KOPT-K1 (cell line): ENCODE measurements around the gene SLC22A25.
"Not testable (repeated sequence)": the region's sequence is repeated elsewhere in the genome, so short reads cannot be mapped to it uniquely, and the experiment has no call there.

Experiments used
- H3K27ac ChIP-seq: fragments of 200-600 bp; sonication (generic); 2 replicates; pipeline ENCODE4 v1.5.1; 2016; ENCODE audit warnings: antibody characterized with exemption, mild to moderate bottlenecking, low read depth, low read length; ENCODE audit not compliant: poor library complexity, severe bottlenecking
- H3K36me3 ChIP-seq: fragments of 200-600 bp; sonication (generic); 2 replicates; pipeline ENCODE4 v1.5.1; 2017; ENCODE audit warnings: antibody characterized with exemption, mild to moderate bottlenecking, low read length, moderate library complexity; ENCODE audit not compliant: insufficient read depth
- H3K9me3 ChIP-seq: fragments of 200-600 bp; sonication (generic); 2 replicates; pipeline ENCODE4 v1.5.1; 2017; ENCODE audit warnings: antibody characterized with exemption, low read length, mild to moderate bottlenecking; ENCODE audit not compliant: insufficient read depth, poor library complexity, severe bottlenecking

The SLC22A25 gene

DNA sequence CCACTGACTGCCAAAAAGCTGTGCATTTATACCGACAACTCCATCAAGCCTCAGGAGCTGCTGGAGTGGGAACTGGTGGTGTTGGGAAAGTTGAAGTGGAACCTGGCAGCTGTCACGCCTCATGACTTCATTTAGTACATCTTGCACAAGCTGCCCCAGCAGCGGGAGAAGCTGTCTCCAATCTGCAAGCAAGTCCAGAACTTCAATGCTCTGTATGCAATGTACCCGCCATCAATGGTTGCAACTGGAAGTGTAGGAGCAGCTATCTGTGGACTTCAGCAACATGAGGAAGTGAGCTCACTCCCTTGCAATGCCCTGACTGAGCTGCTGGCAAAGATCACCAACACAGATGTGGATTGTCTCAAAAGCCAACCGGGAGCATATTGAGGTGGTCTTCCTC lies at the start of gene SLC22A25:
Gene SLC22A25, minus strand, starts transcription at position 67 of the 400 bp plus-strand sequence. CDS start 13,947 bp downstream, outside the sequence.
- no peak within 1 kb of the TSS for H3K27ac ChIP-seq
- H3K9me3 ChIP-seq = no peaks in the 10 kb centered on the region
- H3K36me3 ChIP-seq = no peaks in the 10 kb centered on the region

DNA sequence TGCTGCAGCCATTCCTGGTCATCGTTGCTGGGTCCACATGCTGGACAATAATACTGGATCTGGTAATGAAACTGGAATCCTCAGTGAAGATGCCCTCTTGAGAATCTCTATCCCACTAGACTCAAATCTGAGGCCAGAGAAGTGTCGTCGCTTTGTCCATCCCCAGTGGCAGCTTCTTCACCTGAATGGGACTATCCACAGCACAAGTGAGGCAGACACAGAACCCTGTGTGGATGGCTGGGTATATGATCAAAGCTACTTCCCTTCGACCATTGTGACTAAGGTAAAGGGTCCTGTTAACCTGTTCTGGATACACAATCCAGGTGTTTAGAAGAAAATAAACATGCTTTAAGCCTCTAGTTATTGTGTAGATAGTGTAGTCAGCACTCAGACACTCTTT lies 46.9 kb upstream of the SLC22A25 start:
- no peaks in the 10 kb centered on the region for H3K9me3 ChIP-seq
- H3K27ac ChIP-seq = no peak overlapping the region
- H3K36me3 ChIP-seq = no peaks in the 10 kb centered on the region

DNA sequence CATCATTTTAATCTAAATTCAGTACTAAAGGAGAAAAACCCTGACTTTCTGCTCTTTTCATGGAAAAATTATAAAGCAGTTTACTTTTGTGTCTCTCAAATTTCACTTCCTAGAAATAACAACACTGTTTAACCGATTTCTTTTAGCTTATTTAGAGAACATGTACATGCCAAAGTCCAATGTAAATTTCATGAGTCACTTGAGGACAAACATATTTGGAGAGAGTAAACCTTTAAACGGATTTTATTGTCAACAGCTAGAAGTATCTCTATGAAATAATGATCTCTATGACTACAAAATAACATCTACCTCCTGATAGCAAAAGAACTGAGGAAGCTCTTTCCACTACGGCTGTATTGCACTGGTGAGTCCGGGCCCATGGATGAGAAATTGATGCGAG lies 46.3 kb upstream of the SLC22A25 start:
- no peak overlapping the region for H3K27ac ChIP-seq
- no peaks in the 10 kb centered on the region for H3K9me3 ChIP-seq
- H3K36me3 ChIP-seq = no peaks in the 10 kb centered on the region

GRCh38 chr11:63282579-63282978 lies 39.2 kb upstream of the SLC22A25 start:
- Histone ChIP-seq H3K9me3 (no peaks in the 10 kb centered on the region), H3K36me3 (no peaks in the 10 kb centered on the region), H3K27ac (no peak overlapping the region)

GRCh38 chr11:63280920-63281319 lies 37.5 kb upstream of the SLC22A25 start:
- no peak overlapping the region for H3K27ac ChIP-seq
- no peaks in the 10 kb centered on the region for H3K36me3 ChIP-seq
- H3K9me3 ChIP-seq = no peaks in the 10 kb centered on the region

- no peaks in the 10 kb centered on the region for H3K36me3 ChIP-seq
- H3K27ac ChIP-seq = no peak overlapping the region
- no peaks in the 10 kb centered on the region for H3K9me3 ChIP-seq
Measured at GRCh38 chr11:63277345-63277943, 34.0 kb upstream of the SLC22A25 start.

GRCh38 chr11:63274776-63275175 lies 31.4 kb upstream of the SLC22A25 start:
- no peaks in the 10 kb centered on the region for H3K9me3 ChIP-seq
- no peaks in the 10 kb centered on the region for H3K36me3 ChIP-seq
- H3K27ac ChIP-seq = no peak overlapping the region

- Histone ChIP-seq H3K27ac (no peak overlapping the region), H3K9me3 (no peaks in the 10 kb centered on the region), H3K36me3 (no peaks in the 10 kb centered on the region)
Measured at GRCh38 chr11:63273685-63274084, 30.3 kb upstream of the SLC22A25 start.

GRCh38 chr11:63262547-63262946 lies 19.1 kb upstream of the SLC22A25 start:
- H3K27ac ChIP-seq = no peak overlapping the region
- H3K9me3 ChIP-seq = no peaks in the 10 kb centered on the region
- no peaks in the 10 kb centered on the region for H3K36me3 ChIP-seq

DNA sequence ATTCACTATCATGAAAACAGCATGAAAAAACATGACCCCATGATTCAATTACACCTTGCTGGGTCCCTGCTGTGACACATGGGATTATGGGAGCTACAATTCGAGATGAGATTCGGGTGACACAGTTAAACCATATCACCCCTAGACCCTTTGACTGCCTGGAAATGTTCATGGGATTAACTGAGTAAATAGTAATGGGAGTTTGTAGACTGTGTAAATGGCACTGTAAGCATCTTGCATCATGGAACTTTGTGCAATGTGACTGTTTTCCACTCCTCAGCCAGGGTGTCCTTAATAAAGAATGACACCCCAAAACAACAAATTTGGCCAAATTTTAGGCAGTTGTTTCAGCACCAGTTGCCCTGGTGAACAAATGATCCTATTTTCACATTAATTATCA lies 7.9 kb upstream of the SLC22A25 start:
- Histone ChIP-seq H3K9me3 (no peaks in the 10 kb centered on the region), H3K36me3 (no peaks in the 10 kb centered on the region), H3K27ac (no peak overlapping the region)

- no peaks in the 10 kb centered on the region for H3K9me3 ChIP-seq
- H3K36me3 ChIP-seq = no peaks in the 10 kb centered on the region
- no peak overlapping the region for H3K27ac ChIP-seq
Measured at GRCh38 chr11:63250162-63251050, 7.0 kb upstream of the SLC22A25 start.

GRCh38 chr11:63248966-63249365 lies 5.6 kb upstream of the SLC22A25 start:
- Histone ChIP-seq H3K9me3 (no peaks in the 10 kb centered on the region), H3K36me3 (no peaks in the 10 kb centered on the region), H3K27ac (no peak overlapping the region)

GRCh38 chr11:63247237-63248002 lies 4.0 kb upstream of the SLC22A25 start:
- not testable (repeated sequence) for H3K9me3 ChIP-seq, H3K27ac ChIP-seq, H3K36me3 ChIP-seq

GRCh38 chr11:63246045-63246444 lies 2.6 kb upstream of the SLC22A25 start:
- H3K9me3 ChIP-seq = no peaks in the 10 kb centered on the region
- no peak overlapping the region for H3K27ac ChIP-seq
- H3K36me3 ChIP-seq = no peaks in the 10 kb centered on the region

GRCh38 chr11:63244862-63245261 lies 1.5 kb upstream of the SLC22A25 start:
- H3K9me3 ChIP-seq = no peaks in the 10 kb centered on the region
- no peaks in the 10 kb centered on the region for H3K36me3 ChIP-seq
- H3K27ac ChIP-seq = no peak overlapping the region
